OCI-LY1 (cell line): ENCODE measurements around the gene FARS2.

Source experiments
- H2AFZ ChIP-seq: fragments of 200-600 bp; sonication (generic), shearing (Covaris generic); 2 replicates; pipeline ENCODE4 v1.6.0; 2014; ENCODE audit warnings: antibody characterized with exemption, mild to moderate bottlenecking, low read length
- H3F3A ChIP-seq: fragments of 200-600 bp; sonication (generic), shearing (Covaris generic); 2 replicates; pipeline ENCODE4 v1.6.0; 2014; ENCODE audit warnings: mild to moderate bottlenecking, antibody characterized with exemption, low read length, moderate library complexity; ENCODE audit not compliant: insufficient read depth
- H3K27ac ChIP-seq: fragments of 200-600 bp; sonication (generic); 2 replicates; pipeline ENCODE4 v1.5.1; 2014; ENCODE audit warnings: low read length, mixed run types, mild to moderate bottlenecking, low read depth; ENCODE audit not compliant: poor library complexity, severe bottlenecking
- H3K27me3 ChIP-seq: fragments of 200-600 bp; sonication (generic); 2 replicates; pipeline ENCODE4 v1.6.0; 2014; ENCODE audit warnings: antibody characterized with exemption, mild to moderate bottlenecking, low read length, moderate library complexity; ENCODE audit not compliant: insufficient read depth
- H3K36me3 ChIP-seq: fragments of 200-600 bp; sonication (generic); 2 replicates; pipeline ENCODE4 v1.6.1; 2014; ENCODE audit warnings: mild to moderate bottlenecking, antibody characterized with exemption, low read length, moderate library complexity, mixed read lengths; ENCODE audit not compliant: insufficient read depth
- H3K4me1 ChIP-seq: fragments of 200-600 bp; sonication (generic); 2 replicates; pipeline ENCODE4 v1.5.1; 2014; ENCODE audit warnings: mild to moderate bottlenecking, low read length, moderate library complexity; ENCODE audit not compliant: insufficient read depth, severe bottlenecking
- H3K4me2 ChIP-seq: fragments of 200-600 bp; sonication (generic), shearing (Covaris generic); 2 replicates; pipeline ENCODE4 v1.6.1; 2014; ENCODE audit warnings: low read length
- H3K4me3 ChIP-seq: fragments of 200-600 bp; sonication (generic); 2 replicates; pipeline ENCODE4 v1.5.1; 2014; ENCODE audit warnings: low read length, low read depth, mild to moderate bottlenecking, mixed read lengths; ENCODE audit not compliant: poor library complexity, severe bottlenecking
- H3K79me2 ChIP-seq: fragments of 200-600 bp; shearing (Covaris generic); 2 replicates; pipeline ENCODE4 v1.6.1; 2016; ENCODE audit warnings: mixed run types, low read length, mixed read lengths; ENCODE audit not compliant: insufficient read depth
- H3K9ac ChIP-seq: fragments of 200-600 bp; sonication (generic), shearing (Covaris generic); 2 replicates; pipeline ENCODE4 v1.6.1; 2014; ENCODE audit warnings: mild to moderate bottlenecking, low read length, mixed read lengths
- H3K9me2 ChIP-seq: fragments of 200-600 bp; sonication (generic), shearing (Covaris generic); 2 replicates; pipeline ENCODE4 v1.6.1; 2014; ENCODE audit warnings: low read depth, mild to moderate bottlenecking, low read length, mixed read lengths
- H3K9me3 ChIP-seq: fragments of 200-600 bp; shearing (Covaris generic); 2 replicates; pipeline ENCODE4 v1.6.1; 2014; ENCODE audit warnings: low read length, mixed read lengths
- H4K20me1 ChIP-seq: fragments of 200-600 bp; sonication (generic), shearing (Covaris generic); 2 replicates; pipeline ENCODE4 v1.6.0; 2016; ENCODE audit warnings: mild to moderate bottlenecking, low read length; ENCODE audit not compliant: insufficient read depth
- CTCF ChIP-seq: fragments of 200-600 bp; sonication (generic), shearing (Covaris generic); IDR thresholded peaks from 2 replicates; pipeline ENCODE4 v1.5.1; 2017; ENCODE audit warnings: mild to moderate bottlenecking, antibody characterized with exemption, low read length, moderate library complexity, mixed read lengths
- EZH2 ChIP-seq: fragments of 200-600 bp; sonication (generic), shearing (Covaris generic); IDR thresholded peaks from 2 replicates; pipeline ENCODE4 v1.8.0; 2017; ENCODE audit warnings: borderline replicate concordance, mixed run types, mild to moderate bottlenecking, antibody characterized with exemption, low read length, moderate library complexity, mixed read lengths

FARS2 gene

GRCh38 chr6:5442916-5443315 is 181.6 kb downstream of the FARS2 start:
- Histone ChIP-seq H3K27ac (peak overlapping the region; percentile 82), H3K9ac (no peak overlapping the region), H2AFZ (no peak overlapping the region), H3K4me2 (peak overlapping the region; percentile 23; the same call in 1 of the 2 replicates), H3K4me1 (peaks cover 49% of the 10 kb centered on the region), H3K36me3 (no peaks in the 10 kb centered on the region), H4K20me1 (no peaks in the 10 kb centered on the region), H3K27me3 (no peaks in the 10 kb centered on the region), H3K9me3 (no peaks in the 10 kb centered on the region), H3K9me2 (no peaks in the 10 kb centered on the region), H3K4me3 (no peak overlapping the region), H3F3A (no peaks in the 10 kb centered on the region), H3K79me2 (no peaks in the 10 kb centered on the region)
- TF ChIP-seq CTCF, result no peak
- TF ChIP-seq EZH2, result no peak

GRCh38 chr6:5443491-5443890 is 182.2 kb downstream of the FARS2 start:
- Histone ChIP-seq H3F3A (no peaks in the 10 kb centered on the region), H3K4me3 (no peak overlapping the region), H3K9me3 (no peaks in the 10 kb centered on the region), H3K4me2 (peak overlapping the region; percentile 23; the same call in 1 of the 2 replicates), H3K9me2 (no peaks in the 10 kb centered on the region), H2AFZ (no peak overlapping the region), H4K20me1 (no peaks in the 10 kb centered on the region), H3K9ac (0 out of 2 replicates have a peak overlapping the region, but pooled peaks have one; percentile 19), H3K4me1 (peaks cover 46% of the 10 kb centered on the region), H3K27me3 (no peaks in the 10 kb centered on the region), H3K36me3 (no peaks in the 10 kb centered on the region), H3K79me2 (no peaks in the 10 kb centered on the region), H3K27ac (peak overlapping the region; percentile 82)
- TF ChIP-seq EZH2 (no peak), CTCF (no peak)

- H3K36me3 ChIP-seq, result no peaks in the 10 kb centered on the region
- H2AFZ ChIP-seq, result no peak overlapping the region
- H3K4me3 ChIP-seq, result no peak overlapping the region
- no peaks in the 10 kb centered on the region for H4K20me1 ChIP-seq
- H3K9me3 ChIP-seq, result no peaks in the 10 kb centered on the region
- H3K4me2 ChIP-seq, result no peak overlapping the region
- H3K27ac ChIP-seq, result no peak overlapping the region
- H3F3A ChIP-seq, result no peaks in the 10 kb centered on the region
- no peaks in the 10 kb centered on the region for H3K9me2 ChIP-seq
- peaks cover 24% of the 10 kb centered on the region for H3K4me1 ChIP-seq
- no peak overlapping the region for H3K9ac ChIP-seq
- H3K27me3 ChIP-seq, result no peaks in the 10 kb centered on the region
- no peaks in the 10 kb centered on the region for H3K79me2 ChIP-seq
- TF ChIP-seq CTCF, result no peak
- no peak for TF ChIP-seq EZH2
Measured at GRCh38 chr6:5446362-5447075, 185.2 kb downstream of the FARS2 start.
